Activated T-cell treated with anti-CD3 and anti-CD28 coated beads, Interleukin-2, amount 50 U/mL, for 4 hours (primary cell): Measurements from ENCODE around the gene SLC10A2. TPM values are rescaled to one million over a fixed set of nuclear protein-coding genes. Genes with fewer than 3 reads are reported as not detected.

Source experiments
- ATAC-seq, 2 donors: fragments of 200-7000 bp; cut with Tn5 transposase; one replicate each; pipeline ENCODE4 v1.10.0; 2021
- DNase-seq: peaks from one replicate; pipeline ENCODE4 v3.0.0-alpha.2; 2020
- H3K27me3 Mint-ChIP-seq: one replicate; pipeline ENCODE4 v1.8.0; 2021; ENCODE audit warnings: low read depth, mixed read lengths
- H3K36me3 Mint-ChIP-seq: one replicate; pipeline ENCODE4 v1.8.0; 2022; ENCODE audit warnings: mixed read lengths; ENCODE audit not compliant: insufficient read depth
- H3K4me1 Mint-ChIP-seq: one replicate; pipeline ENCODE4 v1.8.0; 2021; ENCODE audit warnings: low read depth, mixed read lengths
- H3K4me3 Mint-ChIP-seq: one replicate; pipeline ENCODE4 v1.8.0; 2021; ENCODE audit warnings: mild to moderate bottlenecking, moderate library complexity, mixed read lengths
- H3K9me3 Mint-ChIP-seq: one replicate; pipeline ENCODE4 v1.8.0; 2021; ENCODE audit warnings: mixed read lengths
- total RNA-seq, 3 donors: library from RNA; stranded (reverse); gene quantifications; one replicate each; pipeline ENCODE4 v1.2.1, GENCODE V29; 2021

Gene SLC10A2
- total RNA-seq, 3 donors from 2014 or later, result not detected

- DNase-seq (no peak), ATAC-seq (no peak)
- Mint-ChIP-seq H3K36me3 (no peaks in the 10 kb centered on the region), H3K27me3 (no peaks in the 10 kb centered on the region), H3K9me3 (peaks cover 20% of the 10 kb centered on the region), H3K4me3 (no peak overlapping the region), H3K4me1 (peaks cover 1% of the 10 kb centered on the region)
Observed at GRCh38 chr13:103029798-103030197, 36.4 kb downstream of the SLC10A2 start.

GRCh38 chr13:103022336-103022735, 43.9 kb downstream of the SLC10A2 start:
- no peak for DNase-seq
- Mint-ChIP-seq H3K36me3 (no peaks in the 10 kb centered on the region), H3K27me3 (no peaks in the 10 kb centered on the region), H3K9me3 (peaks cover 17% of the 10 kb centered on the region), H3K4me3 (no peak overlapping the region), H3K4me1 (no peaks in the 10 kb centered on the region)
- no peak for ATAC-seq

GRCh38 chr13:103018556-103018955, 47.7 kb downstream of the SLC10A2 start:
- H3K4me3 Mint-ChIP-seq, result no peak overlapping the region
- H3K27me3 Mint-ChIP-seq, result peaks cover 2% of the 10 kb centered on the region
- ATAC-seq, result no peak
- no peaks in the 10 kb centered on the region for H3K4me1 Mint-ChIP-seq
- H3K9me3 Mint-ChIP-seq, result no peaks in the 10 kb centered on the region
- H3K36me3 Mint-ChIP-seq, result no peaks in the 10 kb centered on the region
- DNase-seq, result no peak

DNA sequence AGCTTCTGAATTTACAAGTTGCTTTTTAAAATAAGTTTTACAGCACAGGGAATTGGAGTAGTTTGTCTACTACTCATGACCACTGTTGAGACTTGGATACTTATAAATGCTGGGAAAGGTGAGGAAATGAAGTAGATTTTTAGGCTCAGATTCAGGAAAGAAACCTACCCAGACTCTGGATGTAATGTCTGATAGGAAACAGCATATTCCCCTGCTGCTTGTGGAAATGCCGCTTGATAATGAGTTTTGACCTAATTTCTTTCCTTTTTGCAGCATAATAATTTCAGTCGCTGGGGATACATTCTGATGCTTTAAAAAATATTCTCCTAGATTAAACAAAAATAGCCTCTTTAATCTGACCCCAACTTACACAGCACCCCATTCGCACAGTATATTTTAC, 53.6 kb downstream of the SLC10A2 start:
- DNase-seq (no peak), ATAC-seq (no peak)
- Mint-ChIP-seq H3K27me3 (peaks cover 2% of the 10 kb centered on the region), H3K36me3 (no peaks in the 10 kb centered on the region), H3K4me3 (no peak overlapping the region), H3K9me3 (no peaks in the 10 kb centered on the region), H3K4me1 (no peaks in the 10 kb centered on the region)

GRCh38 chr13:103009051-103009840, 57.0 kb downstream of the SLC10A2 start:
- H3K27me3 Mint-ChIP-seq, result peaks cover 2% of the 10 kb centered on the region

GRCh38 chr13:103007427-103007762, 58.8 kb downstream of the SLC10A2 start:
- H3K9me3 Mint-ChIP-seq, result no peaks in the 10 kb centered on the region

More at GRCh38 chr13:103009051-103009840, 57.0 kb downstream of the SLC10A2 start:
- Mint-ChIP-seq H3K4me3 (no peak overlapping the region), H3K36me3 (no peaks in the 10 kb centered on the region), H3K9me3 (no peaks in the 10 kb centered on the region), H3K4me1 (no peaks in the 10 kb centered on the region)
- ATAC-seq (no peak), DNase-seq (no peak)

DNA sequence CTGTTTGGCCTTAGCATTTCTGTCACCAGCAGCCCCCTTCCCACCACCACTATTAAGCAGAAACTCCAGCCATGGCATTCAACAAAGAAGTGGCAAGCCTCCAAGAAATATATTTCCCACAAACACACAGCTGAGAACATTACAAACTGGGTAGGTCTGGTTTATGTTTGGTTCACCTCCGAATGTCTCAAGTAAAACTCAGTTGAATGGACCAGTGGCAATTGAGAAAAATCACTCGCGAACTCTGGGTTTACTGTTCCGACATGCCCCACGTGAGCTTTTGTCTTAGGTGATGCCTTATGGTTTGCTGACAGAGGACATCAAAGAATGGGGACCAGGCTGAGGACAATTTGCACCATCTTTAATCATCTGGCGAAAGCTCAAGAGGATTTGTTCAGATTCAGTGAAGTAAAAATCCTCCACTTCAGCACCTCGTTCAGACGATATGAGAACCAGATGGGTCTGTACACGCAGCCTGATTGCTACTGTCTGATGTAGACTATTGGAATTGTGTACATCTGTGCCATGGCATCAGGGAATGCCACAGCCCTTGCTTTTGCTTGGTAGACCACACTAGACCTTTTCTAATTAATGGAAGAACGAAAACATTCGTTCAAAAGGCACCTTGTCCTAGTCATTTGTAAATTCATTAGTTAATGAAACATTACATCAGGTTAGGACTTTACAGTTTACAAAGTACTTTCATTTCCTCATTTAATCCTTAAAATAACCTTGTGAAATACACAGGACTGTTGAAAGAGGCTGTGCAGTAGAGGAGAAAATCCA, 59.4 kb downstream of the SLC10A2 start:
- no peak for DNase-seq
- Mint-ChIP-seq H3K27me3 (no peaks in the 10 kb centered on the region), H3K36me3 (no peaks in the 10 kb centered on the region), H3K9me3 (no peaks in the 10 kb centered on the region), H3K4me3 (no peak overlapping the region), H3K4me1 (no peaks in the 10 kb centered on the region)
- ATAC-seq, result no peak

More at GRCh38 chr13:103007427-103007762, 58.8 kb downstream of the SLC10A2 start:
- Mint-ChIP-seq H3K27me3 (no peaks in the 10 kb centered on the region), H3K4me1 (no peaks in the 10 kb centered on the region), H3K36me3 (no peaks in the 10 kb centered on the region), H3K4me3 (no peak overlapping the region)
- DNase-seq, result no peak
- no peak for ATAC-seq

DNA sequence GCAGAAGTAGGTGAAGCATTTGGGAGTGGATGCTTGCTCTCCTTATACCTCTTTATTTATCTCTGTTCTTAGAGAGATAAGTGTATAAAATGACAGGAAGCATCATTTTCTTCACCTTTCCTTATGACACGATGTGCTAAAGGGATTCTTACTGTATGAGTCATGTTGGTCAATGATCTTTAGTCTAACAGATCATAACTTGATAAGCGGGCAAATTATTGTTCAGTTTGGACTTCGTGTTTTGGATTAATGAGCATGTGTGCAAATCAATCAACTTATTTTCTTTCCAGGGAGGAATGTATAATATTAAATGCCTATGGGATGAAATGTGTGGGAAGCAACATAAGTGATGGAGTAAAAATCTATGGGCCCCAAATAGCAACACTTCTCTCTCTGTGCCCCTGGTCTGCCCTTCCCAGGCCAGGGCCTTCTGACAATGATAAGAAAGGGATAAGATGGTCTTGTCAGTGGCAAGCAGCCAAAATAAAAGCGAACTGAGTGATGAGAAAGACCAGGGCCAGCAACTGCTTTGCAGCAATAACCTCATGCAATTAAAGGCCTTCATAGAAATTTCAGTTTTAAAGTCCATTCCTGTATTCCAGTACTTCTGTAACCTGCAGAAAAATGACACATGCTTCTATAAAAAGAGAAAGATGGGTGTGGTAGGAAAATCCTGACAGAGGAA, 61.4 kb downstream of the SLC10A2 start:
- DNase-seq, result no peak
- no peaks in the 10 kb centered on the region for H3K9me3 Mint-ChIP-seq
- no peaks in the 10 kb centered on the region for H3K27me3 Mint-ChIP-seq
- no peaks in the 10 kb centered on the region for H3K36me3 Mint-ChIP-seq
- H3K4me3 Mint-ChIP-seq, result no peak overlapping the region
- no peak for ATAC-seq
- no peaks in the 10 kb centered on the region for H3K4me1 Mint-ChIP-seq

DNA sequence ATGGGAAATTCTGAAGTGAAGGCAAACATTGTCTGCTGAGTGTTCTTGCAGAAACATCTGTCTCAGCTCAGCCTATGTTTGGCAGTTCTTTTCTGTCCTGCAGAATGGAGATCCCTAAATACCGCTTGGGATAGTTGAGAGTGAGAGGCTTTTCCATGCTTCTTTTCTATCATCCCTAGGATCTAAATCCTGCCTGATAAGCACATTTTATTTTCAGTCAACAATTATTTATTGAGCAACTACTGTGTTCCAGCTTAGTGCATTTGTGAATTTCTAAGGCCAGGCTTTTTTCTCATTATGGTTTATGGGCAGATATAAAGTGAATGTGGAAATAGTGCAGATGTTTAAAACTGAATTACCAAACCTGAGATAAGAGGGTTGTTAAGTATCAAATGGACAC, 62.6 kb downstream of the SLC10A2 start:
- Mint-ChIP-seq H3K4me1 (no peaks in the 10 kb centered on the region), H3K27me3 (no peaks in the 10 kb centered on the region), H3K4me3 (no peak overlapping the region), H3K36me3 (no peaks in the 10 kb centered on the region), H3K9me3 (no peaks in the 10 kb centered on the region)
- ATAC-seq (no peak), DNase-seq (no peak)

DNA sequence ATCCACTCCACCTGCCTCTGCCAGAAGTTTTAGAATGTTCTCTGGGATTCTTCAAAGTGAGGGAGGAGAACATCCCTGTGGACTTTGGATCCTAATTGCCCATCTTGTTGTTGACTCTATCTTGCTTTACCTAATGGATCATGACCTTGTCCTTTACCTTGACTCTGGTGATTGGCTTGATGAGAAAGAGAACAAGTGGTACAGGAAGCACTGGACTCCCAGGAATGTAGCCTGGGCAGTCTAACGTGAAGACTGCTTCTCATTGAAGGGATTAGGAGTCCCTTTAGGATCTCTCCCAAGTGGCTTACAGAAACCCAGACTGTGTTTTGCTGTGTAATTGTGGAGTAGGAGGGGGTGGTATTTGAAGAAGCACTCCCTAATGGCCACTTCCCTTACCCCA, 63.9 kb downstream of the SLC10A2 start:
- DNase-seq, result no peak
- H3K9me3 Mint-ChIP-seq, result no peaks in the 10 kb centered on the region
- H3K4me3 Mint-ChIP-seq, result no peak overlapping the region
- ATAC-seq, result no peak
- H3K4me1 Mint-ChIP-seq, result no peaks in the 10 kb centered on the region
- no peaks in the 10 kb centered on the region for H3K27me3 Mint-ChIP-seq
- no peaks in the 10 kb centered on the region for H3K36me3 Mint-ChIP-seq

GRCh38 chr13:103000157-103000556, 66.1 kb downstream of the SLC10A2 start:
- ATAC-seq (no peak), DNase-seq (no peak)
- no peaks in the 10 kb centered on the region for H3K4me1 Mint-ChIP-seq
- no peak overlapping the region for H3K4me3 Mint-ChIP-seq
- no peaks in the 10 kb centered on the region for H3K27me3 Mint-ChIP-seq
- no peaks in the 10 kb centered on the region for H3K9me3 Mint-ChIP-seq
- no peaks in the 10 kb centered on the region for H3K36me3 Mint-ChIP-seq

- Mint-ChIP-seq H3K9me3 (no peaks in the 10 kb centered on the region), H3K36me3 (no peaks in the 10 kb centered on the region), H3K4me3 (no peak overlapping the region), H3K27me3 (no peaks in the 10 kb centered on the region), H3K4me1 (no peaks in the 10 kb centered on the region)
- ATAC-seq, result no peak
- no peak for DNase-seq
Observed at GRCh38 chr13:102999499-102999898, 66.7 kb downstream of the SLC10A2 start.
